MM.1S (cell line): ENCODE data around the gene CPB1.

Experiments used
- DNase-seq: peaks from one replicate; pipeline ENCODE4 v3.0.0-alpha.2; 2015
- H2AFZ ChIP-seq: fragments of 300-600 bp; sonication (generic); 2 replicates; pipeline ENCODE4 v1.6.0; 2016; ENCODE audit warnings: antibody characterized with exemption, low read length
- H3F3A ChIP-seq: fragments of 300-600 bp; sonication (generic); 2 replicates; pipeline ENCODE4 v1.6.1; 2016; ENCODE audit warnings: mild to moderate bottlenecking, antibody characterized with exemption, low read length, moderate library complexity, mixed read lengths; ENCODE audit not compliant: insufficient read depth
- H3K27ac ChIP-seq: fragments of 300-600 bp; sonication (generic); 2 replicates; pipeline ENCODE4 v1.5.1; 2016; ENCODE audit warnings: mild to moderate bottlenecking, low read length
- H3K27me3 ChIP-seq: fragments of 300-600 bp; sonication (generic); replicated peaks from 2 replicates; pipeline ENCODE4 v1.6.0; 2016; ENCODE audit warnings: low read length; ENCODE audit not compliant: insufficient read depth
- H3K36me3 ChIP-seq: fragments of 300-600 bp; sonication (generic); replicated peaks from 2 replicates; pipeline ENCODE4 v1.6.1; 2016; ENCODE audit warnings: mild to moderate bottlenecking, low read length, mixed read lengths; ENCODE audit not compliant: insufficient read depth
- H3K4me1 ChIP-seq: fragments of 300-600 bp; sonication (generic); 2 replicates; pipeline ENCODE4 v1.6.1; 2016; ENCODE audit warnings: low read length, mixed read lengths
- H3K4me2 ChIP-seq: fragments of 300-600 bp; sonication (generic); 2 replicates; pipeline ENCODE4 v1.6.0; 2016; ENCODE audit warnings: low read depth, low read length
- H3K4me3 ChIP-seq: fragments of 300-600 bp; sonication (generic); 2 replicates; pipeline ENCODE4 v1.5.1; 2016; ENCODE audit warnings: low read length, mixed read lengths
- H3K79me2 ChIP-seq: fragments of 300-600 bp; sonication (generic); 2 replicates; pipeline ENCODE4 v1.6.1; 2016; ENCODE audit warnings: mixed run types, low read length, mixed read lengths
- H3K9ac ChIP-seq: fragments of 300-600 bp; sonication (generic); 2 replicates; pipeline ENCODE4 v1.6.1; 2016; ENCODE audit warnings: low read length, mixed read lengths
- H3K9me2 ChIP-seq: fragments of 300-600 bp; sonication (generic); replicated peaks from 2 replicates; pipeline ENCODE4 v1.6.1; 2016; ENCODE audit warnings: mild to moderate bottlenecking, low read length, mixed read lengths; ENCODE audit not compliant: insufficient read depth
- H3K9me3 ChIP-seq: fragments of 300-600 bp; sonication (generic); replicated peaks from 2 replicates; pipeline ENCODE4 v1.6.1; 2016; ENCODE audit warnings: mild to moderate bottlenecking, low read length, mixed read lengths; ENCODE audit not compliant: insufficient read depth
- H4K20me1 ChIP-seq: fragments of 300-600 bp; sonication (generic); 2 replicates; pipeline ENCODE4 v1.6.1; 2016; ENCODE audit warnings: mild to moderate bottlenecking, low read length, moderate library complexity, mixed read lengths; ENCODE audit not compliant: insufficient read depth
- EZH2 ChIP-seq: fragments of 300-600 bp; sonication (generic); optimal IDR thresholded peaks from 2 replicates; pipeline ENCODE3; 2017; ENCODE audit warnings: low read depth, mild to moderate bottlenecking, antibody characterized with exemption, low read length, mixed read lengths
- EZH2phosphoT487 ChIP-seq: fragments of 300-600 bp; sonication (generic); IDR thresholded peaks from 2 replicates; pipeline ENCODE4 v1.6.1; 2018; ENCODE audit warnings: antibody characterized with exemption, low read length
- TF ChIP-seq, protein P1 (sequence below): fragments of 300-600 bp; sonication (generic); IDR thresholded peaks from 2 replicates; pipeline ENCODE4 v1.5.1; 2016; ENCODE audit warnings: antibody characterized with exemption, low read length, mixed read lengths

CPB1 gene

DNA sequence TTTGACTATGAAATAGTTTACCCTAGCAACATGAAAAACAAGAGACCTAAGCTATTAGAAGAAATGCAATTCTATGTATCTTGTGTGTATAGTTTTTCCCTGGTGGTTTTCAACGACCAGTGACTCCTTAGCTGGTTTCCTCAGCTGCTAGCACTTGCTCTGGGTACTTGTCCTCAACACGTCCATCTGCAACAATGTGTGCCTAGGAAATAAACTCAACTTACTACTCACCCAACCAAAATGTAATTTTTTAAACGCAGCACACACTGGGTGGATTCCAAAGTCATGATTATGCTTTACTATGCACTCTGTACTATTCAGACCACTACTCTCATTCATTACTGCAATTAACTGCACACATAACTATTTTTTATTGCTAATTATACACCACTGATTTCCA is 68.5 kb downstream of the CPB1 start:
- Histone ChIP-seq H4K20me1 (no peaks in the 10 kb centered on the region), H3K4me3 (no peak overlapping the region), H3K79me2 (no peaks in the 10 kb centered on the region), H3K9me3 (no peaks in the 10 kb centered on the region), H3K27me3 (no peaks in the 10 kb centered on the region), H3K36me3 (no peaks in the 10 kb centered on the region), H2AFZ (no peak overlapping the region), H3K4me2 (no peak overlapping the region), H3K4me1 (no peaks in the 10 kb centered on the region), H3K9ac (no peak overlapping the region), H3K9me2 (no peaks in the 10 kb centered on the region), H3K27ac (no peak overlapping the region), H3F3A (no peaks in the 10 kb centered on the region)
- DNase-seq, result no peak
- TF ChIP-seq EZH2phosphoT487, result no peak
- TF ChIP-seq EZH2, result no peak
- TF ChIP-seq, protein P1, sequence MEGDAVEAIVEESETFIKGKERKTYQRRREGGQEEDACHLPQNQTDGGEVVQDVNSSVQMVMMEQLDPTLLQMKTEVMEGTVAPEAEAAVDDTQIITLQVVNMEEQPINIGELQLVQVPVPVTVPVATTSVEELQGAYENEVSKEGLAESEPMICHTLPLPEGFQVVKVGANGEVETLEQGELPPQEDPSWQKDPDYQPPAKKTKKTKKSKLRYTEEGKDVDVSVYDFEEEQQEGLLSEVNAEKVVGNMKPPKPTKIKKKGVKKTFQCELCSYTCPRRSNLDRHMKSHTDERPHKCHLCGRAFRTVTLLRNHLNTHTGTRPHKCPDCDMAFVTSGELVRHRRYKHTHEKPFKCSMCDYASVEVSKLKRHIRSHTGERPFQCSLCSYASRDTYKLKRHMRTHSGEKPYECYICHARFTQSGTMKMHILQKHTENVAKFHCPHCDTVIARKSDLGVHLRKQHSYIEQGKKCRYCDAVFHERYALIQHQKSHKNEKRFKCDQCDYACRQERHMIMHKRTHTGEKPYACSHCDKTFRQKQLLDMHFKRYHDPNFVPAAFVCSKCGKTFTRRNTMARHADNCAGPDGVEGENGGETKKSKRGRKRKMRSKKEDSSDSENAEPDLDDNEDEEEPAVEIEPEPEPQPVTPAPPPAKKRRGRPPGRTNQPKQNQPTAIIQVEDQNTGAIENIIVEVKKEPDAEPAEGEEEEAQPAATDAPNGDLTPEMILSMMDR, result no peak

DNA sequence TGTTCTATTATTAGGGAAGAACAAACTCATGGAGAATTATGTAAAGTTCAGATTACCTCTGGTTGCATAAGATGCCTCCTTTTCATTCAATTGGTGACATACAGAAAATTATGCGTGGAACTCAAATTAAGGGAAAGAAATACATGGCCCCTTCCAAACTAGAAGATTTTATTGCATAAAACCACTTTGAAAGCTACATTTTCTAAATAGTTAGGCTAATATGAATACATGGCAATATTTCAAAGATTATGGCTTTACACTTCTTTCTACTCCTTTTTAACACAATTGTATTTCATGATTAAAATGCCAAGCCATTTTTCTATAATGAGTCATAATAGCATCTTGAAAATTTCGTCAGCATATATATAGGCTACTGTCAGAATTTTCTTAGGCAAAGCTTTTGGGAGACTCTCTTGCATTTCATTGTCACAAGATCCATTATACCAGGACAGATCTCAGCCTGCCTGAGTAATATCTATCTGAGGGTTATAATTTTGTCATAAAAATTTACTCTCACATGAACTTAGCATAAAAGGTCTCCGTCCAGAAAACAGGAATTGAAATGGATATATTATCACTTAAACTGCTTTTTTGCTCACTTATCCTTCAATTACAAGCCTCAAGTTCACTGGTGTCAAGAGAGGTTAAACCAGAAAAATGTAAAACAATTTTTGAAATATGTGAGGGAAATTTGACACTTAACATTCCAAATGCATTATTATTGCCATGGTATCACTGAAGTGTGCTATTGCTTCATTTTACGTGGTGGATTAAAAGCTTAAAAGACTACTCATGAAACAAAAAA is 74.6 kb downstream of the CPB1 start:
- no peak for TF ChIP-seq EZH2phosphoT487
- TF ChIP-seq, protein P1, result no peak
- Histone ChIP-seq H3K4me3 (no peak overlapping the region), H2AFZ (no peak overlapping the region), H3K36me3 (no peaks in the 10 kb centered on the region), H3K27me3 (no peaks in the 10 kb centered on the region), H4K20me1 (no peaks in the 10 kb centered on the region), H3K9me2 (no peaks in the 10 kb centered on the region), H3K4me1 (no peaks in the 10 kb centered on the region), H3K9ac (no peak overlapping the region), H3K9me3 (no peaks in the 10 kb centered on the region), H3F3A (no peaks in the 10 kb centered on the region), H3K79me2 (no peaks in the 10 kb centered on the region), H3K27ac (no peak overlapping the region), H3K4me2 (no peak overlapping the region)
- DNase-seq, result no peak

DNA sequence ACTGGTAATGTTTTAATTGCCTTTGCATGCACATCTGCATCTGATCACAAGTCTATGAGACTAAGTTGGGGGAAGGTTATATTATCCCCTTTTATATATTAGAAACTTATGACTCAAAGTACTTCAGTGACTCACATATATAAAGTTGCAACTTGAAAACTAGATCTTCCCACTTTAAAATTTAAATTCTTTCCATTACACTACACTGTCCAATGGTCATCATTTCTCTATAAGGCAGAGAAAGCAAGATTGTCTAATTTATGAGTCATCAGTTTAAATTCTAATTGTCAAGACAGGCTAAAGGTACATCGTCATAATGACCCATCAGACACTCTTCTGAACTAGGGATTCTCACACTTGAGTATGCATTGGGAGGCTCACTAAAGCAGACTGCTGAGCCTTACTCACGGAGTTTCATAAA is 75.4 kb downstream of the CPB1 start:
- no peaks in the 10 kb centered on the region for H4K20me1 ChIP-seq
- TF ChIP-seq EZH2phosphoT487 (no peak), EZH2 (no peak)
- TF ChIP-seq, protein P1, result no peak
- no peaks in the 10 kb centered on the region for H3K9me2 ChIP-seq
- H3F3A ChIP-seq, result no peaks in the 10 kb centered on the region
- H3K27ac ChIP-seq, result no peak overlapping the region
- H3K79me2 ChIP-seq, result no peaks in the 10 kb centered on the region
- no peak for DNase-seq
- no peaks in the 10 kb centered on the region for H3K9me3 ChIP-seq
- H3K4me1 ChIP-seq, result no peaks in the 10 kb centered on the region
- no peak overlapping the region for H3K4me3 ChIP-seq
- H2AFZ ChIP-seq, result no peak overlapping the region
- H3K9ac ChIP-seq, result no peak overlapping the region
- no peaks in the 10 kb centered on the region for H3K36me3 ChIP-seq
- no peak overlapping the region for H3K4me2 ChIP-seq
- H3K27me3 ChIP-seq, result no peaks in the 10 kb centered on the region
